Skeletal muscle cell (primary cell): ENCODE measurements around the gene NME3.

ENCODE experiments used
- DNase-seq: peaks from one replicate; pipeline ENCODE4 v3.0.0-alpha.2; 2010; ENCODE audit warnings: low read depth
- H3K4me3 ChIP-seq: 2 replicates; pipeline ENCODE4 v1.5.1; 2011; ENCODE audit warnings: low read depth, mild to moderate bottlenecking, control low read depth, low read length, moderate library complexity

Gene NME3

DNA sequence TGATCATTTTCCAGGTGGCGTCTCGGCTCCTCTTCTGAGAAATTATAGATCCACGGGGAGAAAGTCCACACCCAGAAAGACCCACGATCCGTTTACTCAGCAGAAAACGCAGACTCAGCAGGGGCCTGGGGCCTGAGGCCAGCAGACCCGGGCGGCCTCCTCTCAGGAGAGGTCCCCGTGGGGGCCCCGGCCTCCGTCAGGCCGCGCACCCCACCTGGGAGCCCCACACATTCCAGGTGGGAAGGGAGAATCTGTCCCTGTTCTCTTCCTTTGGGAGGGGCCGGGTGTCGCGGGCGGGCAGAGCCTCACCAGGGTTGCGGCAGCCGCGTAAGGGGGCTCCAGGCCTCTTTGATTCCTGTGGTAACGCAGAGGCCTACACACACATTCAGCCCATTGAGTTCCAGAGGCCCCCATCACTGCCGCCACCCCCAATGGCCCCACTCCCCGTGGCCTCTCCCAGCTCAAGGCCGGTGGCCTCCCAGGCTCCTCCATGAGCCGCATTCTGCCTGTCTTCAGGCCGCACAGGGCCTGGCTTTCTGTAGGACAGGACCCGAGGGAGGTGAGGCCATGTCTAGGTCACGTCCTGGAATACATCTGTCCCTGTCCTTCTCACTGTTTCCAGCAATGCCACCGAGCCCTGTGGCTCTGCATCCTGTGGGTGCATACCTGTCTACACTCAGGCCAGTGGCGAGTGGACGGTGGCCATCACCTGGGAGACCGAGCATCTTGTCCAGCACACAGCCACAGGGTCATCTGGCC is 23.7 kb upstream of the NME3 start:
- H3K4me3 ChIP-seq = no peak overlapping the region
- DNase-seq = no peak

DNA sequence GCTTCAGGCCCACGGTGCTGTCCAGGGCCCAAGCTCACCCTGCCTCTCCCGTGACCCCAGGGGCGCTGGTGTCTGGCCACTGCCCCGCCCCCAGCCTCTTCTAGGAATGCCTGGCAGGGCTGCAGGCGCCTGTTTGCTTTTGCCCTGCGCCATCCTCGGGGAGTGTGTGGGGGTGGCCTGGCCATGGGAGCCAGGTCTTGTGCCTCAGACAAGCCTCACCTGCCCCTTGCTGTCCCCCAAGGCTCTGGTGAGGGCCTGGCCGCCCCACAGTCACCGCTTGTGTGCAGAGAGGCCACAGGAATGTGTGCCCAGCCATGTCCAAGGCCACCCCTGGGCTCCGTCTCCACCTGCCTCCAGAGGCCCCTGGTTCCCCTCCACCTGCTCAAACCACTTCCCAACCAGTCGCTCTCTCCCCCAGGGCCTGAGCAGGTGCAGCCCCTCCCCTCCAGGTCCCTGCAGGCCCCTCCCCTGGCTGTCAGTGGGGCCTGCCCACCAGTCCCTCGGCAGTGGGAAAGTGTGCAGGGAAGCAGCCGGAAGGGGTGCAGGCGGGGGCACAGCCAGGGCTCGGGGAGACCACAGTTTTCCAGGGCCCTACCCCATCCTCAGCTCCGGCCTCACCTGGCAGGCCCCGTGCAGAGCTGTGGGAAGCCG is 23.0 kb upstream of the NME3 start:
- DNase-seq = no peak
- no peak overlapping the region for H3K4me3 ChIP-seq

DNA sequence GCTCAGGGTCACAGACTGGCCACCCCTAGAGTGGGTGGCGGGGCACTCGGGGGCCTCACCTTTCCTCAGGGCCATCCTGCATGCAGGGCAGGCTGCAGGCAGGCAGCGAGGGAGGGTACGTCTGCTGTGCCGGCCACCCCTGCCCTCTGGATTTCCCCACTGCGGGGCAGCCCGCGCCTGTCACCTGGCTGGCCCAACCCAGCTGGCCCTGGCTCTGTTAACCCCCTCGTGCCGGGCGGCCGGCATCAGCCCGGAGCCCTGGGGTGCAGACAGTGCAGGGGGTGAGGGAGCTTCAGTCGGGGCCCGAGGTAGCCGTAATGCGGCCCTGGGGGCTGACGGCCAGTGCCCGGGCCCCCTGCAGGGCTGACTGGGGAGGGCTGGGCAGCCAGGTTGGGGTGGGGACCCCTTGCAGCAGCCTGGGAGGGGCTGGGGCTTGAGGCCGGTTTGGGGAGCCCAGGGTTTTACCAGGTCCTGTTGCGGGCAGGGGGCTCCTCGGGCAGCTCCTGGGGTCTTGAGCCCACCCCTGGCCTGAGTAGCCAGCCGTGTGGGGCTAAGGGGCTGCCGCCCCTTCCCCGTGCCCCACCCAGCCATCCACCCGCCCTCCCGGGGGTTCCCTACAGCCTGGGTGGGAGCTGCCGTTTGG is 22.4 kb upstream of the NME3 start, which contains the start of gene IGFALS:
TSS of gene IGFALS (minus strand) at position 128 of the 643 bp plus-strand sequence. CDS start at position 75, 53 bp downstream.
- no peak within 1 kb of the TSS for H3K4me3 ChIP-seq
- DNase-seq = no peak

DNA sequence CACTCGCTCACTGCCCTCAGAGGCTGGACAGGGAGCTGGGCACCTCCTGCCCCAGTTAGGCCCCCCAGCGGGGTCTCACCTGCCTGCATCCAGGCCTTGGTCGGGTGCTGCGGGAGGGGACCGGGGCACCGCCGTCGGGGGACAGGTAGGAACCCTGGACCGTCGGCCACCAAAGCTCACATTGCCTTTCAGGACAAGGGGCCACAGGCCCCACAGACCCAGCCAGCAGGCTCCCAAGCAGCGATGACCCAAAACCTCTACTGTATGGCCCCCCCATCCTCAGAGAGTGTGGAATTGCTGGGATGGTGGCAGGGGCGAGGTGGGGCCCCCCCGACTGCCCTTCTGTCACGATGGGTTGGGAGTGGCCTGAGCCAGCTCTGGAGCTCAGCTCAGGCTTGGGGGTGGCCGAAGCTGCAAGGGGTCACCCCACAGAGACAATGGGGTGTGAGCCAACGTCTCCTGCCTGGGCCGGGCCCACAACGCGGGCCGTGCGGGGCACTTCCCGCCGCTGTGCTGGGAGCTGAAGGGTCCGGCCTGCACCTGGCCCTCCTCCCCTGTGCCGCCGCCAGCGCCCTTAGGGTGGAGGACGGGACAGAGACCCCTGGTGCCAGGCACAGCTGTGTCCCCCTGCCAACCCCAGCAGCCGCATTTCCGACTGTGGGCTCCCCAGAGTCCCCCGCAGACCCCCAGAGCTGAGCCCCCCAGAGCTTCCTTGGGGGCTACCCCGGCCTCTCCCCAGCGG is 21.7 kb upstream of the NME3 start:
- H3K4me3 ChIP-seq = no peak overlapping the region
- no peak for DNase-seq

DNA sequence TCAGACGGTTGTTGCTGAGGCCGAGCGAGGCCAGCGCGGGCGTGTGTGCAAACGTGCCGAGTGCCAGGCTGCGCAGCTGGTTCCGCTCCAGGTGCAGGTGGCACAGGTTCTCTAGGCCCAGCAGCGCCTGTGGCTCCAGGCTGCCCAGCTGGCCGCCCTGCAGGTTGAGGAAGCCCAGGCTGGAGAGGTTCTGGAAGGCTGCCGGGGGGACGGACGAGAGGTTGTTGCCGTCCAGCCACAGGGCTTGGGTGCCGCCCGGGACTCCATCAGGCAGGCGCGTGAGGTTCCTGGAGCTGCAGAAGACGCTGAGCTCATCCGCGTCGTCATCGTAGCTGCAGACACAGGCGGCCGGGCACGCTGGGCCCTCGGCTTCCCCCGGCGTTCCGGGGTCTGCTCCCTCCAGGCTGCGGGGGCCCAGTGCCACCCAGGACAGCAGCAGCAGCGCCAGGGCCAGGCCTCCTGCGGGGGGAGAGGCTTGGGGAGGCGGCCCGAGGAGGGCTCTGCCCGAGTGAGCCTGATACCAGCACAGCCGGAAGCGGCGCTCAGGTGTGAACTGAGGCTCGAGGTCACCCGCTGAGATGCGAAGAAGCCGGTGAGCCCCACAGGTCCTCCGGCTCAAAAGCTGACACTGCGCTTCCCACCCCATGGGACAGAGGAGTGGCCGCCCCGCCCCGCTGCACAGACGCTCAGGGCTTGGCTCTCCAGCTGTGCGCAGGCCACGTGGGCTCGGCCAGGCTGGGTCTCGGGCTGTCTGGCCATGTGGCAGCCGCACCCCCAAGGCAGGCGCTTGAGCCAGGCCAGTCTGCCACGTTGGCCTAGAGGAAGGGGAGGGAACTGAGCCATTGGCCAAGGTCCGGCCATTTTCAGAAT is 20.8 kb upstream of the NME3 start:
- H3K4me3 ChIP-seq = no peak overlapping the region
- DNase-seq = no peak

DNA sequence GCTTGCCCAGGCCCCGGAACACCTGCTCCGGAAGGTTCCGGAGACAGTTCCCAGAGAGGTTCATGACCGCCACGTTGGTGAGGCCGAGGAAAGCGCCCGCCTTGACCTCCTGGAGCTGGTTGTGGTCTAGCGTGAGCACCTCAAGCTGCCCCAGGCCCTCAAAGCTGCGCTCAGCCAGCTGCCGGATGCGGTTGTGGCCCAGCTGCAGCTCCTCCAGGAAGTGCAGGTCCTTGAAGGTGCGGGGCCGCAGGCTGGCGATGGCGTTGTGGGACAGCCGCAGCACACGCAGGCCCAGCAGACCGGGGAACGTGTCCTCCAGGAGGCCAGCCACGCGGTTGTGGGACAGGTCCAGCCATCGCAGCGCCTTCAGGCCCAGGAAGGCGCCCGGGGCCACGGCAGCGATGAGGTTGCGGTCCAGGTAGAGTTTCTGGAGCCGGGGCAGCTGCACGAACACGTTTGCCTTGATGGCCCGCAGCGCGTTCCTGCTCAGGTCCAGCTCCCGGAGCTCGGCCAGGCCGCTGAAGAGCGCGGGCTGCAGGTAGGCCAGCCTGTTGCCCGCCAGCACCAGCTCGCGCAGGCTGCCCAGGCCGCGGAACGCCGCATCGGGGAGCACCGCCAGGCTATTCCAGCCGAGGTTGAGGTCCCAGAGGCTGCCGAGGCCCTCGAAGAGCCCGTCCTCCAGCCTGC is 20.1 kb upstream of the NME3 start:
- no peak for DNase-seq
- no peak overlapping the region for H3K4me3 ChIP-seq

DNA sequence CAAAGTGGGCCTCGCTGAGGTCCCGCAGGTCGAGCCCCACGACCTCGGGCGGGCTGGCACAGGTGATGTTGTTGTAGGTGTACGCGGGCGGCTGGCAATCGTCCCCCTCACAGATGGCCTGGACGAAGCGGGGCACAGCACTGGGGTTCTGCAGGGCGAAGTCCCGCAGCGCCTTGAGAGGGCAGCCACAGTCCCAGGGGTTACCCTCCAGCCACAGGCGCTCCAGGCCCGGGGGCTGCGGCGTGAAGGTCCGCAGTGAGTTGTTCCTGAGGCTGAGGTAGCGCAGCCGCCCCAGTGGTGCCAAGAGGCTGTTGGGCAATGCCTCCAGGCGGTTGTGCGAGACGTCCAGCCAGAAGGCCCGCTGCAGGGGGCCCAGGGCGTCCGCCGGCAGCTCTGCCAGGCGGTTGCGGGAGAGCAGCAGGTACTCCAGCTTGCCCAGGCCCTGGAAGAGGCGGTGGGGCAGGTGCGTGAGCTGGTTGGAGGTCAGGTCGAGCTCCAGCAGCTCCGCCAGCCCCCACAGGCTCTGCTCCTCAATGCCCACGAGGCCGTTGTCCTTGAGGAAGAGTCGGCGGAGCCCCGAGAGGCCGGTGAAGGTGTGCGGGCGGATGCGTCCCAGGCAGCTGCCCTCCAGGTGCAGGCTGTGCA is 19.4 kb upstream of the NME3 start:
- no peak overlapping the region for H3K4me3 ChIP-seq
- no peak for DNase-seq

DNA sequence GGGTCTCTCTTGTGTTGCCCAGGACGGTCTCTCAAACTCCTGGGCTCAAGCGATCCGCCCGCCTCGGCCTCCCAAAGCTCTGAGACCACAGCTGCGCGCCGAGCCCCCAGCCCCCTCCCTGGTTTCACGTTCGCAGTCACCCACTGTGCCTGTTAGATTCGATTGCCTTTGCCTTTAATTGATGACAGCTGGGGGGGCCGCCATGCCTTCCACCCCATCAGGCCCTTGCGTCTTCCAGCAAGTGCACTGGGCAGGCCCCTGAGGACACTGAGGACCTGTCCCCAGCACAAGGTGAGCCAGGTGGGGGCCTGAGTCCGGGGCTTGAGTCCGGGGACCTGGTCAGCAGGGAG is 18.9 kb upstream of the NME3 start:
- H3K4me3 ChIP-seq = no peak overlapping the region
- no peak for DNase-seq

DNA sequence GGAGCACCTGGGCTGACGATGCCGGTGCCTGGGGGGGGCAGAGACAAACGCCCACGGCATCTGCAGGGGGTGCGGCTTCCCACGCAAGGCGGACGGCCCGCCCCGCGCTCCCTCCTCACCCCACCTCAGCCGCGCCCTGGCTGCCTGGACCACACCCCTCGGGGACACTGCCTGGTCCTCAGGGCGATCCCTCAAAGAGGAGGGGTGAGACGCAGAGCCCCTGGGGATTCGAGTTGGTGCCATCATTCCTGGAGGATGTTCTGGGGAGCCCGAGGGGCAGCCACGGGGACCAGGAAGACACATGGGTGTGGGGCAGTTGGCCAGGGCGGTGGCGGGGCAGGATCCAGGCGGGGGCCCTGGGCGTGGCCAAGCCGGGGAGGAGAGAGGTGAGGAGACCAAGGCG is 18.3 kb upstream of the NME3 start:
- DNase-seq = no peak
- no peak overlapping the region for H3K4me3 ChIP-seq

DNA sequence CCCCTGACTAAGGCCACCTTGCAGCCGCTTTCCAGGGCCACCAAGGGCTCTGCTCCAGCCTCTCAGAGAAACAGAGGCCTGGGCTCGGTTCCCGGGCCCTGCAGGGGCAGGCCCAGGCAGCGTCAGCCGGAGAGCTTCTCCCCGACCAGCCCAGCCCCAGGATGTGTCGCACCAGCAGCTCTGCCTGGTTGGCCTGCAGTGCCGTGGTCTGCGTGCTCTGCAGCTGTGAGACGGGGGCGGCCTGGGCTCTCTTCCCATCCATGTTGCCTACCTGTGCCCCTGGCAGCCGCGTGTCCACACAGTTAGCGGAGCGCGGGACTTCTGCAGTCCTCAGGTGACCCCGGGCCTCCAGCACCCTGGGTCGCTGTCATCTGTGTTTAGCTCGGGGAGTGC is 17.4 kb upstream of the NME3 start:
- no peak for DNase-seq
- no peak overlapping the region for H3K4me3 ChIP-seq

DNA sequence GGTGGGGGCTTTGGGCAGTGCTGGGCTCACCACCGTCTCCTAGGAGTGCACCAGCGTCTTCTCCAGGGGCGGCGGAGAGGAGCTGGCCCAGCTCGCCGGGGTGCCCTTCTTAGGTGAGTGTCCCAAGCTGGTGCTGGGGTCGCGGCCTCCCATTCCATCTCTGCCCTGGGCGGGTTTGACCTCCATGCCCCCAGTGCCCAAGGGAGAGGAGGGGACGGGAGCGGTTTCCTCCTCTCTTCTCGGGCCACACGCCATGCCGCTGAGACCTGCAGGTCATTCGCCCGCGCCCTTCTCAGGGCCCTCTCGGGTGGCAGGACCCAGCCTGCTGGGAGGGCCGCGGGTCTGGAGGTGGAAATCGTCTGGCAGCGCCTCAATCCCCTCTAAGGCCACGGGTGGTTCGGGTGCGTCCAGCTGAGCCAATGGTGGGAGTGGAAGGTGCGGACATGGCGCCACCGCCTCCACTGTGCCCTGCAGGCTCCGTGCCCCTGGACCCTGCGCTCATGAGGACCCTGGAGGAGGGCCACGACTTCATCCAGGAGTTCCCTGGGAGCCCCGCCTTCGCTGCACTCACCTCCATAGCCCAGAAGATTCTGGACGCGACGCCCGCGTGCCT is 16.9 kb upstream of the NME3 start:
- DNase-seq = no peak
- H3K4me3 ChIP-seq = no peak overlapping the region

DNA sequence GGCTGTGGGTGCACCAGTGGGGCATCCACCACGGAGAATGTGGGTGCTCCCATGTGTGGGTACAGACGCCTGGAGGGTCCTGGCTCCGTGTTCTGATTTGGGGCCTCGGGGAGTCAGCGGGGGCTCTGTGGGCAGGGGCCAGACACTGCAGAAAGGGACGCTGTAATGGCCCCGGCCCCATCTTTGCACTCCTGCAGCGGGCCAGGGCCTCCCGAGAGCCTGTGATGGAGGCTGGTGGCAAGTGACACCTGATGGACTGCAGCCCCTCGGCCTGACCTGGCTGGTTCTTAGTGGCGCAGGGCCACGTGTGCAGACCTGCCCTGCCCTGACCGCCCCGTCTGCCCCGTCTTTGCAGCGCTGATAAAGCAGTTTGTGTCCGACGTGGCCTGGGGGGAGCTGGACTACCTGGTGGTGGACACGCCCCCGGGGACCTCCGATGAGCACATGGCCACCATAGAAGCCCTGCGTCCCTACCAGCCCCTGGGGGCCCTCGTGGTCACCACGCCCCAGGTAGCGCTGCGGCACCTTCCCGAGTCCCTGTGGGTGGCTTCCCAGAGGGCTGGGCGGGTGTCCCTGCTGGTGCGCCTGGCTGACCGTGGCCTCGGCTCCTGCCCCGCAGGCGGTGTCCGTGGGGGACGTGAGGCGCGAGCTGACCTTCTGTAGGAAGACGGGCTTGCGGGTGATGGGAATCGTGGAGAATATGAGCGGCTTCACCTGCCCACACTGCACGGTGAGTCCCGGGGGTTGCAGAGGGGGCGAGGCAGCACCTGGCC is 16.2 kb upstream of the NME3 start:
- no peak overlapping the region for H3K4me3 ChIP-seq
- no peak for DNase-seq

DNA sequence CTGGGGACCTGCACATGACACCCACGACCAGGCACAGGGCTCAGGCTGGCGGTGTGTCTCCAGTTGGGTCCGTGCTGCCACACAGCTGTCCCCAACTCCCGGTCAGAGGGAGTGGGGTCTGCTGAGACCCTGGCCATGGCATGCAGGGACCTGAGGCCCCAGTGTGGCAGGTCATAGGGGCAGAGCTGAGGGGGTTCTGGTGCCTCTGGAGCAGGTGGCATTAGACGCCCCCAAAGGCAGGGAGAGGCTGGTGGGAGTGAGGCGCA is 15.6 kb upstream of the NME3 start:
- H3K4me3 ChIP-seq = no peak overlapping the region
- DNase-seq = no peak

DNA sequence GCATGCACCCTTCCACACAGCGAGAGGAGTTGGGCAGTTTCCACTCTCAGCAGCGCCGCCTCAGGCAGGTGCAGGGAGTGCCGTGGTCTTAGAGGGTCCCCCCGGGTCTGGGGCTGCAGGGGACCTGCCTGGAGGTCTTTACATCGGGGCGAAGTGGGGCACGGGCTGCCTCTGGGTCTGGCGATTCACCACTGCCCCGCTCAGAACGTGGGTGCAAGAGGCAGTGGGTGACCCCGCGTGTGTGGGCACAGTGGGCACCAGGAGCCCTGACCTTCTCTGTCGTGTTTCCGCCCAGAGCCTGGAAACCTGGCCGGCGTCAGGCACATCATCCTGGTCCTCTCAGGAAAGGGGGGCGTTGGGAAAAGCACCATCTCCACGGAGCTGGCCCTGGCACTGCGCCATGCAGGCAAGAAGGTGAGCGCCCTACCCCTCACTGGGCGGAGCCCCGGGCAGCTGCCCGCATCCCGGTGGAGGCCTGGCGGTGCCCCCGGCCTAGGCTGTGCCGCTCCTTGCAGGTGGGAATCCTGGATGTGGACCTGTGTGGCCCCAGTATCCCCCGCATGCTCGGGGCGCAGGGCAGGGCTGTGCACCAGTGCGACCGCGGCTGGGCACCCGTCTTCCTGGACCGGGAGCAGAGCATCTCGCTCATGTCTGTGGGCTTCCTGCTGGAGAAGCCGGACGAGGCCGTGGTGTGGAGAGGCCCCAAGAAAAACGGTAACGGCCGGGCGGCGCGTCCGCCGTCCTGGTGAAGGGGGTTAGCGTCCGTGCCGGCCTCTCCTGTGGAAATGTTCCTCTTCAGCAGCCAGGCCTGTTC is 15.1 kb upstream of the NME3 start:
- no peak overlapping the region for H3K4me3 ChIP-seq

DNA sequence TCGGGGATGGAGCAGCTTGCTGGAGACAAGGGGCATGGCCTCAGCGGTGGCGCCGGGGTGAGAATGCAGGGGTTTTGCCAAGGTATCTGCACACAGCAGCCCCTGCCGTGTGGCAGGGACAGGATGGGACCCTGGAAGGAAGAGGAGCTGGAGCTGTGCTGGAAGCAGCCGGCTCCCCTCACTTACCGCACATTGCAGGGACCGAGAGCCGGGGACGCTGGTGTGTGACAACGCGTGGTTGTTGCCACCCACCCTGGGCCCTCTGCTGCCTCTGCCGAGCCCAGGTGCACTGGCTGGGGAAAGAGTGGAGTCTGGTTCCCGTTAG is 14.5 kb upstream of the NME3 start:
- H3K4me3 ChIP-seq = no peak overlapping the region
- DNase-seq = no peak

More for the DNA sequence above, 15.1 kb upstream of the NME3 start:
- DNase-seq = no peak

DNA sequence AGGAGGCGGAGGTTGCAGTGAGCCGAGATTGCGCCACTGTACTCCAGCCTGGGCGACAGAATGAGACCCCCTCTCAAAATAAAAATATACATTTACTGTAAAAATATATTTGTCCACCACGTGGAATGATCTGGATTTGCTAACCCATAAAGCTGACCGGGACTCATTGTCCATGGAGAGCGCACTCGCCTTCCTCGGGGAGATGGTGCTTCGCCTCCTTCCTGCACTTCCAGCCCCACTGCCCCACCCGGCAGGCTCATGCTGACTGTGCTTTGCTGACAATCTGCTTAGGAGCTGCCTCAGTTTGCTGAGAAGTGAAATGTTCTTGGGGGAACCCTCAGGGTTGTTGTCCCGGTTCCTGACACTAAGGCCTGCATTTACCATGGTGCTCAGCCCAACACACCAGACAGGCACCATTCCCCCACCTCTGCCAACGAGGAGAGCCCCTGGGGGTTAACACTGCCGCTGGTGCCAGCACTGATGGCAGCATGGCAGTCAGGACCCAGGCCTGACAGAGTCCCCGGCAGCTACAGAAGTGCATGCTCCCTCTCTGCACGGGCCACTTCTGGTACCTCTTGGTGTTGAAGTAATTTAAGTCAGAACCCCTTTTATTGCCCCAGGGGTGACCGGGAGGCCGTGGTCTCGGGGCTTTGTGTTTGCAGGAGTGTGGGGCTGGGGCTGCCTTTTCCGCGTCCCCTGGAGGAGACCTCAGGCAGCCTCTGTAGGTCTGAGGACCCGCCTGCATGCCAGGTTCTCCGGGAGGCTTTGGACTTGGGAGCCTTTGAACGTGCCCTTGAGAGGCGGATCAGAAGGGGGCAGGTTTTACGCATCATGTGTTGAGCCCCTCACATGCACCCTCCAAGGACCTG is 13.9 kb upstream of the NME3 start:
- H3K4me3 ChIP-seq = no peak overlapping the region

More for the DNA sequence above, 13.9 kb upstream of the NME3 start:
- no peak for DNase-seq
